HG03378 (cell line): Measurements from ENCODE around the gene ABHD16A.
A peak's percentile ranks its signal among the peaks of the same experiment; 100 is the strongest.

Source experiments
- ATAC-seq: cut with Tn5 transposase; IDR thresholded peaks from one replicate; pipeline ENCODE4 v1.9.1; 2021; ENCODE audit warnings: mild to moderate bottlenecking, moderate library complexity; ENCODE audit not compliant: unreplicated experiment

Gene ABHD16A

DNA sequence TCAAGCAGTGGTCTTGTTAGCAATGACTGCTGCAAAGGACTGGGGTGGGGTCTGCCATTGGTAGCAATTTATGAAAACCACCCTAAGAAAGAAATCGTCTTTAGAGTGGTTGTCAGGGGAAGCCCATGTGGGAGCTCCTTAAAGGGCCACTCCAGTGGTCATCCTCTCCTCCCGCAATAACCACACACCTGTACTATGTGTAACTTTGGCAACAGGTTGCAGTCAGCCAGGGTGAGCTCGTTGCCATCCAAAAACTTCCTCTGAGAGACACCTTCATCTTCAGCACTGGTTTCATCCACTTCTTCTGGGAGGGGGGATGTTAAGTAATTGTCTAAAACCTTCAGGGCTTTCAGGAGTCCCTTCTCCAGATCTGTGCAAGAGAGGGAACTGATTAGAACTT is 28.9 kb upstream of the ABHD16A start:
- ATAC-seq: no peak

DNA sequence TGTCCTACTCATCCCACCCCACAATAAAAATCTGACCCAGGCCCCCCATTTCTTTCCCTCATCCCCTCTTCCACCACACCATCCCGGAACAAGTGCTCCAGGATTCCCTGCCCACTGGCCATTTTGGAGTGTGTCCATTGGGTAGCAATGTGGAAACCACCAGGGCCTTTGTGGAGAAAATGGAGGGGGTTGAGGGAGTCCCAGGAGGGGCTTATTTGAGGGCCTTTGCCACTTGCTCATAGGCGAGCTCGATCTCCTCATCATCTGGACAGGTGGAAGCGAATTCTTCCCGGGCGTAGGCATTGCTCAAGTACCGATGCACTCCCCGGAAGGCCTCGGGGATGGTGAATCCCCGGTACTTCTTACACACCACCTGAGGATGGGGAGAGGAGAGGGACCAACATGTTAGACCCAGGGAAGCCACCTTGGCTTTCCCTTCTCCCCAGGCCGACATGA is 27.5 kb upstream of the ABHD16A start:
- ATAC-seq: no peak

DNA sequence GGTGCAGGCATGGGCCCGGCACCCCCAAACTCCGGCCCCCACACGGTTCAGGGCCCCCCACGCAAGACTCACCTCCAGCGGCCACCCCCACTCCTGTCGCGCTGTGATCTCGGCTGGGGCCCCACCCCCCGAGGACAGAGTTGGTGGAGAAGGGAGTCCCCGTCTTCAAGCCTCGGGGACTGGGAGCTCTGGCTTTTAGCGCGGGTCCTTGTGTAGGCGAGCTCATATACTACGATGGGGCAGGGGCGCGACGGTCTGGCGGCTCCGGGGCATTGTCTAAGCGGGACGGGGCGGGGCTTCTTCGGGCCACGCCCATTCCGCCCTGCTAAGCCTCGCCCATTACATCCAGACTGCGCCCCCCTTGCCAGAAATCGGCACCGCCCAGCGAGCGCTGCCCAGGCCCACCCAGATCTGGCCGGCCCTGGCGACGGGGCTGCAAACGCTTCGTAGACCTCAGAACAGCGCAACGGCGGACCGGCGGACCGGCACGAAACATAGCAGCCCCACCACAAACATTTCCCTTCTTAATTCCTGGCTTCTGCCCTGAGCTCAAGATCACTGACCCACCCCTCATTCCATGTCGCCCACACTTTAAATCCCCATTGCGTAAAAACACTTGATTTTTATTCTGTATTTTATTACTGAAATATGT is 27.0 kb upstream of the ABHD16A start:
- no peak for ATAC-seq

DNA sequence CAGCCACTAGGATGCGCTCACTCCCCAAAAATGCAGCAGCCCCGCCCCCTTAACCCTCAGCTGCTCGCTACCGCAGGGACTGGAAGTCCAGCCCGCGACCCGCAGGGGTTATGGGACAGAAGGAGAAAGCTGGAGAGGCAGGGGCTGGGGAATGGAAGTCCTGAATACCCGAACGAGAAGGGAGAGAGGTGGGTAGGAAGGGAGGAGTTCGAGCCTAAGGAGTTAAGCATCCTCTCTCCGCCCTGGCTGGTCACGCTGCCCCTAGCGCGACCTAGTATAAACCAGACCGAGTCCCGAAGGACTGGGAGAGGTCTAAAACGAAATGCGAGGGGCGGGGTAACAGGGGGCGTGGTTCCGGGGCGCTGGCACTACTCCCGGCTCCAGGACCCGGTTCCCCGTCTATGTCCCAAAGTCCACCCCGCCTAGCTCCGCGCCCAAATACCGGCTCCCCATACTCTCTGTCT is 26.4 kb upstream of the ABHD16A start:
- no peak for ATAC-seq

DNA sequence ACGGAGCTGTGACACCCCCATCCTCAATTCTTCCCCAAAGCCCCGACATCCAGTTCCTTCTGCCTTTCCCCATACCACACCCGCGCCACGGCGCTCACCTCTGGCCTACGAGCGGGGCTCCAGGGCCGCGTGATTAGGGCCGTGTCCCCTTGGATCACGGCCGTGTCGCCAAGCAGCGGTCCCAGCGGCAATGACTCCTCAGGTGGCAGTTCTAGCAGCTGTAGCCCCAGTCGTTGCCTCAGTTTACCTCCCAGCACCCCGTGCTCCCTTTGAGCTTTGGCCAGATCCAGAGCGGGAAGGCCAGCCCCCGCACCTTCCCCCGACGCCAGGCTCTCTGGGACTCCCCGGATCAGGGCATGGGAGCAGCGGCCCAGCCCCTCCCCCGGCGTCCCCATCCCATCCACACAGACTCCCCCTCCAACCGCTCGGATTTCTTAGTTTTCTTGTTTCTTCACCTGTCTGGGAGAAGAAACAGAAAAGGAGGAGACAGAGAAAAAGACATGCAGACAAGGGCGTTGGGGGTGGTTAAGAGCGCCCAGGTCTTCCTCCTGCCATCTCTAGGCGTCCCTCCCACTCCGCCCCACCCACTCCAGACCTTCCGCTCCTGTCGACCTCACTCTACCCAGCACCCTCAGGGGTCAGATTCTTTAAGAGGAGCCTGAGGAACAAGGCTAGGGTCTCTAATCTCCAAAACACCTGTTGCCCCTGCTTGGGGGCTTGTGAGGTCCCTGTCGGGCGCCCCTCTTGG is 25.8 kb upstream of the ABHD16A start, which contains the start of gene DDAH2:
Gene DDAH2 (minus strand): TSS at position 533 of the 748 bp plus-strand sequence. CDS start 138 bp downstream, at position 395.
- no peak for ATAC-seq

DNA sequence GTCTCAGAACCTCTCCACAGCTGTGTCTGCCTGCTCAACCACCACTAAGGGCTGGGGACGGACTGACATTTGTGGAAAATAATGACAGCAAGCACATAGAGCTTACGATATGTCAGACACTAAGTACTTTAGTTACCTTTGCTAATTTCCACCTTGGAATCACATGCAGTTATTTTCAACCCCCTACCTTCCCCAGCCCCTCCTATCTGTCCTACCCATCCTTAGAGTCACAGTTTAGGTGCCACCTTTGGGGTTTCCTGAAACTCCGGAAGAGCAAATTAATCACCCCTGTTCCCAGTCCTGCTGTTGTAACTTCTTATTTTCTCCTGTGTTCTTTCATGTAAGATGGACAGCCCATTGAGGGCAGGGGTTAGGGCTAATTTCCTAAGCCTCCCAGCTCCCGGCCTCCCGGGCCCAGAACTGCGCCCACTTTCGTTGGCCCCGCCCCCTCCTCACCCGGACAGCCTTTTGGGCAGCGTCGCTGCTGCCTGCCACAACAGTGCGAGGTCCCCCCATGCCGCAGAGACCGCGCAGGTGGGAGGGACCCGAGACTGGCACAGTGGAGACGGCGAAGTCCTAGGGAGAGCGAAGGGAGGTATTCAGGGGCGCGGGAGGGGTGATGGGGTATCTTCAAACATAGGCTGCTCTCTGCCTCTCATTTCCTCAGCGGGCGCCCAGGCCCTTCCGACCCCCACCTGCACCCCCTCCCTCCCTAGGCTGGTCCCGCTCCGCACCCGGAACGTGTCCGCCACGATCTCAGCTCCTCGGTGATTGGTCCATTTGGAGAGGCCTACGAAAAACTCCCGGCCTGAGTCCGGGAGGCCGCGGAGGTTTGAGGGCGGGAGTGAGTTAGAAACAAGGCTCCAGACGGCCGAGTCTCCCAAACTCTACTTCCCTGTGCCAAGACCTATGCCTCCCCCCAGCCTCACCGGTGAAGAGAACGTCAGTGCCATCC is 24.9 kb upstream of the ABHD16A start:
- peak; percentile 3 for ATAC-seq

DNA sequence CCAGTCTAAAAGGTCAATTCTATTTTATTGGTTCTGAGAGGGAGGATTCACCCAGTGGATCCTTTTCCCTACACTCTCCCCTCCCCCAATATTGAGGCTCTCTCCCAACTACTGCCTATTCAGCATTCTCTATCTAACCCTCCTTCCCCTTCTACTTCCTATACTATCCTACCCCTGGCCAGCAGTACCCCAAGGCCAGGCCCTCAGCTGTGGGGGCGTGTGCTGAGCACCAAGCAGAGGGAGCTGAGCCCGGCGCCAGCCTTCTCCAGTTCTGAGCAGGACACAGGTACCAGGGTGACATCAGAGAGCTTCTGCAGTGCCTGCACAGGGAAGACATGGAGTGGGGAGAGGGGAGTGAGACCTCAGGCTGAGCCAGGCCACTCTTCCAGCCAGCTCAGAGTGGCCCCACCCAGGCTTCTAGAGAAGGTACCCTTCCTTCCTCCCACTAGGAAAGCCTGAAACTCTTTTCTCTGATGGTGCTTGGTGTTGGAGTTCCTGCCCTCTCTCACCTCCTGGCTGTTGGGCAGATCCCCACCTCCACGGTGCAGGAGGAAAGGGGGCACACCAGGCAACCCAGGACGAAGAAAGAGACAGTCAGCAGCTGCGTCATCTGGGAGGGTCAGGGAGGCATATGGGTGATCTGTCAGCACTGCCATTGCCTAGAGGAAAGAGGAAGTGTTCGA is 24.1 kb upstream of the ABHD16A start:
- ATAC-seq: peak; percentile 51

DNA sequence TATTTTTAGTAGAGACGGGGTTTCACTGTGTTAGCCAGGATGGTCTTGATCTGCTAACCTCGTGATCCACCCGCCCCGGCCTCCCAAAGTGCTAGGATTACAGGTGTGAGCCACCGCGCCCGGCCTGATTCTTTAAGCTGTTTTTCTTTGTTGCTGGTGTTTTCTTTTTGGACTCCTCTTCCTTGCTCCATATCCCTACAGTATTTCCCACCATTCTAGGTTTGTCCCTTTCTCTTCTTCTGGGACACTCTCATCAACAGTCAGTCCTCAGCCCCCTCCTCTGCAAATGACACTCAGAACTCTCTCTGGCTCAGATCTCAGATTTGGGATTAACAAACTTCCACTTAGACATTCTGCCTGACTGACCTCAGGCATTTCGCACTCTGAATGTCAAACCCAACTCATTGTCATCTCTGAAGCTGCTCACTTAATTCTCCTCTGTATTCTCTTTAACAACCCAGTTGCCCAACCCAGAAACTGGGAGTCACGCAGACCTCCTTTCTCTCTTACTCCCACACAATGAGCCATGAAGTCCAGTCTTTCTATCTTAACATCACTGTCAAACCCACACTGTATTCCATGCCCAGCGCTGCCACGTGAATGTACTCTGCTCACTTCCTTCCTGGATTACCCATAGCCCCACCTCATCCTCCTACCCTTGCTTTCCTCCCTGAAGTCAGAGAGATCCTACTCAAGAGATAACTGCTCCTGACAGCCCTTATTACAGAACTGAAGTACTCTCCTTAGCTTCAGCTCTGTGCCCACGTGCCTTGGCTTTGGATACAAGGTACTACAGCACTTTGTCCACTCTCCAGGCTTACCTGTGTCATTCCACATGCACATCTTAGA is 22.6 kb upstream of the ABHD16A start:
- ATAC-seq: no peak

DNA sequence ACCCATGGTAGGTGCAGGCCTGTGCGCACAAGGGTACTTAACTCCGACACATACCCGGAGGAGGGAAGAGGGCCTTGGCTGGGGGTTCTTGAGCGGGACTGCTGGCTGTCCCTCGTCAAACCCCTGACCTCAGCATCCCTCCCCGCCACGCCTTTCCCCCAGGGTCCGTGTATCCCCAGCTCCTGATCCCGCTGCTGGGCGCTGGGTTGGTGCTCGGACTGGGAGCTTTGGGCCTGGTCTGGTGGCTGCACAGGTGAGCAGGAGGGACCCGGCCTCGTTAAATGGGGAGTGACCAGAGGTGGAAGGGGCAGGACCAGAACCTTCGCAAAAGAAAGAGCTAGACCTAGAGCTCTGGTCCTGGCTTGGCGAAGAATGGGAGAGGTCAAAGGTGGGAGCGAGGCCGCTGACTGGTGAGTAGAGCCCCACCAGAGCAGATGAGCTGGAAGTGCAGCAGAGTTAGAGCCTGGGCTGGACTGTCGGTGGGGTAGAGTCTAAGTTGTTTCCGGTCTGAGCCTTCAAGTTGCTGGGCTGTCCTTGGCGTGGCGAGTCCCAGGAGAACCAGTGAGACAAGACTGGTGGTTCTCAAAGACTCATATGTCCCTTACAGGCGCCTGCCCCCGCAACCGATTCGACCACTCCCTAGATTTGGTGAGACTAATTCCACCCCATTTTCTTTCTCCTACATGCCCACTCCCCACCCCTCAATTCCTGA is 21.0 kb upstream of the ABHD16A start:
- ATAC-seq: no peak

DNA sequence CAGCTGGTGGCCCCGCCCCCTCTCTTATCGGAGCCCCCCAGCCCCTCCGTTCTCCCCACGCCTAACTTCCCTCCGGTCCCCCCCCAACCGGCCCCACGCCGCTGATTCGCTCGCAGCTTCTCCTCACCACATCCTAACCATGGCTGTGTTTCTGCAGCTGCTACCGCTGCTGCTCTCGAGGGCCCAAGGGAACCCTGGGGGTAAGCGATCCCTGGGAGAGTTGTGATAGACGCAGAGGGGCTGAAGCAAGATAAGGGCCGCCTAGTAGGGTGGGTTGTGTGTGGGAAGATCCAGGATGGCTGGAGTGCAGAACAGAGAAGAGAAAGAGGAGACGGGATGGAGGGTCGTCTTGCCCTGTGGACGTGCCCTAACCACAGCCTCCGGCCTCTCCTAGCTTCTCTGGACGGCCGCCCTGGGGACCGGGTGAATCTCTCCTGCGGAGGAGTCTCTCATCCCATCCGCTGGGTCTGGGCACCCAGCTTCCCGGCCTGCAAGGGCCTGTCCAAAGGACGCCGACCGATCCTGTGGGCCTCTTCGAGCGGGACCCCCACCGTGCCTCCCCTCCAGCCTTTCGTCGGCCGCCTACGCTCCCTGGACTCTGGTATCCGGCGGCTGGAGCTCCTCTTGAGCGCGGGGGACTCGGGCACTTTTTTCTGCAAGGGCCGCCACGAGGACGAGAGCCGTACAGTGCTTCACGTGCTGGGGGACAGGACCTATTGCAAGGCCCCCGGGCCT is 20.3 kb upstream of the ABHD16A start, which contains the start of gene MPIG6B:
Gene MPIG6B (plus strand): TSS at position 129 of the 735 bp plus-strand sequence. CDS start 11 bp downstream, at position 140.
- ATAC-seq: no peak

DNA sequence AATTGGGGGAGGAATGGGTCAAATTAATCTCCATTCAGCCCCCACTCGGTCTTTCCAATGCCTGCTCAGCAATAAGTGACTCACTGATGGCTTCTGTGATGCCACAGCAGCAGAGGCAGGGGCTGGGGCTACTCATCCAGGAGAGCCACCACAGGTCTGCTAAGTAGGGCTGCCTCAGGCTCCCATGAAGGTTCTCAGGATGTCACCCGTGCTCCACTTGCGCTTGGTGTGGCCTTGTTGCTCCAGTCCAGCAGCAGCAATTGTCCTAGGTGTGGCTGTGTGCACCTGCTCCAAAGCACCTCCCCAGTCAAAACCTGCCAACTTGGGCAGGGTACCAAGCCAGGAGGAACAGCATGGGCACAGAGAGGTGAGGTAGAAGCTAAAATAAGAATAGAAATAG is 19.0 kb upstream of the ABHD16A start:
- no peak for ATAC-seq

DNA sequence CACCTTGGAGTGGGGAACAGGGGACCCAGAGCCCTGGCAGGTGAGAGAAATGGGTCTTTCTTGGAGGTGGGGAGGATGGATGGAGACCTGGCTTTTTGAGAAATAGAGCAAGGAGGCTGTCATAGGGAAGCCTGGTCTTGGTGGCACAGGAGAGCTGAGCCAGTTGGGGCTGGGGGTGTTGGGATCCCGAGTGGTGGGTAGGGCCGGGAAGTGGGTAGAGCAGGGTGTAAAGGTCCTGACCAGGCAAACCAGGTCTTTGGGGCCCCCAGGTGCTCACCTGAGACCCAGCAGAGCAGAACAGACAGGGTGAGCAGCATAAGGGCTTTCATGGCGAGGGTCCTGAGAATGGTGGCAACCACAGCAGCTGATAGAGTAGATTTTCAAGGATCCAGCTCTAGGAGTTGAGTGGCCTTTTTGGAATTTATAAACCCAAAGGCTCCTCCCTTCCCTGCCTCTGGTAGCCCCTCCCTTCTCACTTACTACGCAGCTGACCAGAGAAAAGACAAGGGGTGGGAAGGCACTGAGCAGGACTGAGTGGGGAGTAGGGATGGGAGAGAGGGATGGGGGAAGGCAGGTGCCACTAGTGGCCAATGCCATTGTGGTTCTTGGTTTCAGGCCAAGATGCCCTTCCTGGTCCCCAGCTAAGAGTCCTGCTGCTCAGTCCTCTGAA is 18.4 kb upstream of the ABHD16A start, which contains the start of gene LY6G6C:
Gene LY6G6C (minus strand): TSS at position 396 of the 670 bp plus-strand sequence. CDS start 67 bp downstream, at position 329.
- ATAC-seq: no peak

DNA sequence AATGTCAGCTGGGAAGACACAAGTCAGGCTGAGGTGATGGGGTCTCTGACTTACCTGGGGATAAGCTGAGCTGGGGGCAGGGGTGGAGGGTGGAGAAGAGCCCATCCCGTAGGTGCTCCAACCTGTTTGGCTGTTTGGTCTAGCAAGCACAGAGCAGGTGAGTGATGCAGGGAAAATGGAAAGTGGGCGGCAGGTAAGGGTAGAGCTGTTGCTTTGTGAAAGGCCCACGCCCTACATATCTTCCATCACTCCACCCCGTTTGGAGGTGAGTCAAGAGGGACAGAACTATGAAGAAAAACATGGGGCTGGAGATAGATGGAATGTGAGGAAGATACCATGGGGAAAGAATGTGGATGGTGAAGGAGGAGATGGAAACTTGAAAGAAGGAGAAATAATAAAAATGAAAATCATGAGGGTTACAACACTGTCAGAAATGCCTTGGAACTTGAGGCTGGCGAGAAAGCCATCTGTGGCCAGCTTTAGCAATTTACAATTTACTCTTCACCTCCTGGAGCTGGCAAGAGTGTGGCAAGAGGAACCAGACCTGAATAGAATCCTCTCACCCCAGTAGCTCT is 17.2 kb upstream of the ABHD16A start:
- ATAC-seq: no peak

DNA sequence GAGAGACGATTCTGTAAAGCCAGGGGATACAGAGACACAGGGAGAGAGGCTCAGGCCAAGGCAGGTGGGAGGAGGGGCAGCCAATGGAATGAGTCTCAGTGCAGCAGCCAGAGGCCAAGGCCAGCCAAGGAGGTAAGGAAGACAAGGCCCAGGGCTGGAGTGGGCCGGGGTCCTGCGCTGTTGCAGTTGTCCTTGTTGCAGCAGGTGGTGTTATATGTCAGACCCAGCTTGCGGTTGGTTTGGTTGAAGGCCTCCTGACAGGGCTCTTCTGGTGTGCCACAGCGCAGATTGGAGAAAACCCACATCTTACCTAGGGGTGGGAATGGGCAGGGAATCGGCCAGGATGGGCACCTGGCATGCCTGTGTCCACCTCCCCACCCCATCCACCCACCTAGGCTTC is 15.9 kb upstream of the ABHD16A start:
- no peak for ATAC-seq

DNA sequence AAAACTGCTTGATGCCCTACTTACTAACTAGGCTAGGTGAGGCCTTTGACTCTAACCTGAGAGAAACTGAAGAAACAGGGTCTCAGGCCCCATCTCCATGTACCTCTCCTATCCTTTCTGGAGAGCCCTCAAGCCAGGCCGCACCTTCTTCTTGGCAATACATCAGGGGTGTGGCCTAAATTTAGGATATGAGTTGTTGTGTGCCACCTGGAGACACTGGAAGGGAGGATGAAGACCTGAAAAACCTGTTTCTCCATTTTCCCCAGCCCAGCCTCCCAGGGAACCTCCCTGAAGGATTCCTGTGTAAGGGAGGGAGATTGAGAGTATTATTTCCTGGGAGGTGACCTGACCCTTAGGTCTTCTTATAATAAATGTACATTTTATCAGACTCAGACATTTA is 15.1 kb upstream of the ABHD16A start:
- ATAC-seq: no peak

DNA sequence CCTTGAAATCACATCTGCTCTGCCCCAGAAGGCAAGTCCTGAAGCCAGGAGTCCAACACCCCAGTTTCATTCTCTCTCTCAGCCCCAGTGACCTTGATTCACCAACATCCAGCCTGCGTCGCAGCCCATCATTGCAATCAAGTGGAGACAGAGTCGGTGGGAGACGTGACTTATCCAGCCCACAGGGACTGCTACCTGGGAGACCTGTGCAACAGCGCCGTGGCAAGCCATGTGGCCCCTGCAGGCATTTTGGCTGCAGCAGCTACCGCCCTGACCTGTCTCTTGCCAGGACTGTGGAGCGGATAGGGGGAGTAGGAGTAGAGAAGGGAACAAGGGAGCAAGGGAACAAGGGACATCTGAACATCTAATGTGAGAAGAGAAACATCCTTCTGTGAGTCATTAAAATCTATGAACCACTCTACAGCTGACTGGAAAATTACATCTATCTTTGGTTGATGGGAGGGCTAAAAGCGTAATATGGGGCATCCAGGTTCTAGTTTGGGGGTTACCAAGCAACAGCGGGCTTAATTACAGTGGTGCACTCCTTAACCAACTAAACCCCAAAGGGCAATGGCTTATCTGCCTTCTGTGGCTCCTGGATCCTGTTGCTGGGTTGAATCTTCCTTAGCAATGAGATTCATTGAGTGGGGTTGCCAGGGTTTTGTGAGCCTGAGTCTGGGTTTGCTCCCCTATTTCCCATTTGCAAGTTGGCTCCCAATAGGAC is 14.5 kb upstream of the ABHD16A start:
- ATAC-seq: no peak
